Measurements from ENCODE around the gene HES1. TPM values are rescaled to one million over a fixed set of nuclear protein-coding genes. Genes with fewer than 3 reads are reported as not detected.

The HES1 gene
- total RNA-seq, 1 donor from 2014 or later = 99.9 TPM

DNA sequence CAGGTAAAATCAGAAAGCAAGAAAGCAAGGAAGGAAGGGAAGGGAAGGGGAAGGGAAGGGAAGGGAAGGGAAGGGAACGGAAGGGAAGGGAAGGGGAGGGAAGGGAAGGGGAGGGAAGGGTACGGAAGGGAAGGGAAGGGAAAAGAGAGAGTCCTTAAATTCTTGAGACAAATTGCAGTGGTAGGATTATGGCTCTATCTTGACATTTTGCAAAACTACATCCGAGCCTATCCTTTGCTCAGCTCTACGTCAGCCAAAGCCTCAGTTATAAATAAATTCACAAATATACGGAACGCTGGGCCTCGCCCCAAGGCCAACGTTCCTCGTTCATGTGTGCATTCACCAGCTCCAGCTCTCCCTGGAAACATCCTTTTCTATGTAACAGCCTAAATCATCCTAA lies 25.5 kb upstream of the HES1 start:
- H3K4me1 Mint-ChIP-seq = peaks cover 15% of the 10 kb centered on the region
- TF ChIP-seq CTCF (IDR thresholded peaks at IDR 0.05; ENCODE audit: unreplicated experiment) = no peak
- no peaks in the 10 kb centered on the region for H3K9me3 Mint-ChIP-seq
- no peaks in the 10 kb centered on the region for H3K27me3 Mint-ChIP-seq (ENCODE audit: low read depth)
- H3K4me3 Mint-ChIP-seq = no peak overlapping the region
- no peaks in the 10 kb centered on the region for H3K36me3 Mint-ChIP-seq
- no peak for DNase-seq (ENCODE audit: low spot score in 2 of 2, unreplicated experiment in 2 of 2)
- H3K27ac Mint-ChIP-seq = peak overlapping the region; percentile 40

GRCh38 chr3:194111336-194111735 lies 24.6 kb upstream of the HES1 start:
- no peak for DNase-seq (ENCODE audit: low spot score in 2 of 2, unreplicated experiment in 2 of 2)
- no peak for TF ChIP-seq CTCF (IDR thresholded peaks at IDR 0.05; ENCODE audit: unreplicated experiment)
- Mint-ChIP-seq H3K4me1 (peaks cover 15% of the 10 kb centered on the region), H3K27ac (peak overlapping the region; percentile 69), H3K27me3 (ENCODE audit: low read depth) (no peaks in the 10 kb centered on the region), H3K36me3 (no peaks in the 10 kb centered on the region), H3K9me3 (no peaks in the 10 kb centered on the region), H3K4me3 (no peak overlapping the region)

DNA sequence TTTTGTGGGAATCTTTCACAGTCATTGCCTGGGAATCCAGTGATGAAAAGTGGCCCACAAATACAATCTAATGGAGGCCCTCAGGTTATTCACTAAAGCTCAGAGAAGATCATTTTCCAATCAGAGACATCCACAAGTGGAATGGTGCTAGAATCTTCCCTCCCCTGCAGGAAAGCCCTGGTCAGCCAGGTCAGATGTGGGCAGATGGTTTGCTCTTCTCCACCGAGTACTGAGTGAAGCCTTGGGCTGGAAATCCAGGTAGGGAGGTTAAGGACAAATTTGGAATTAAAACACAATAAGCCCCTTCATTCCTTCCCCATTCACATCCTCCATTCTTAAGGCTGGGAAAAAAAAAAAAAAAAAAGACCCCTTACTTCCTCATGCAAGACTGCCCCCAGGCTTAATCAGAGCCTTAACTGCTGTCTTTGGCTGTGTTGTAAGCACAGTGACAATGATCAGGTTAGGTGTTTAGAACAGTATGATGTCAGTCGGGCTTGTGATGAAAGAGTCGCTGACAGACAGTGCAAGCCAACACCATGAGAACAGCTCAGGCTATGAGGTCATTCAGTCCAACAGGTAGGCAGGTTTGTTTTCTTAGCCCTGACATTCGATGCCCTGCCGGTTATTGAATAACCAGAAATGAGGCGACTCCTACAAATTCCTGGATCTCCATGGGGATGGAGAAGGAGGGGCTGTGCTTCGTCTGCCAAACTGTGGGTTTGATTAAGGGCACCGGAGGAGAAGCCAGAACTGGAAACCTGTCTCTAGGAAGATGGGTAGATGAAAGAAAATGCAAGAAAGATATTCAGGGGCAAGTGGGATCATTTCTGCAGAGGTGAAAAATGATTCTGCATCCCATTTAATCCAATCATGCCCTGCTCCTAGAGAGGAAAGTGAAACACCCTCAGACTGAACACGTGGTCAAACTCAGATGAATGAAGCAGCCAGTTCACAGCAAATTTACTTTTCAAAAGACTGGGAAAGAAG lies 23.5 kb upstream of the HES1 start:
- no peaks in the 10 kb centered on the region for H3K36me3 Mint-ChIP-seq
- no peak for TF ChIP-seq CTCF (IDR thresholded peaks at IDR 0.05; ENCODE audit: unreplicated experiment)
- H3K9me3 Mint-ChIP-seq = no peaks in the 10 kb centered on the region
- no peaks in the 10 kb centered on the region for H3K27me3 Mint-ChIP-seq (ENCODE audit: low read depth)
- H3K27ac Mint-ChIP-seq = peak overlapping the region; percentile 43
- H3K4me1 Mint-ChIP-seq = peaks cover 22% of the 10 kb centered on the region
- H3K4me3 Mint-ChIP-seq = no peak overlapping the region
- peak in 1 of 2 experiments; percentile 48 for DNase-seq (ENCODE audit: low spot score in 2 of 2, unreplicated experiment in 2 of 2)

DNA sequence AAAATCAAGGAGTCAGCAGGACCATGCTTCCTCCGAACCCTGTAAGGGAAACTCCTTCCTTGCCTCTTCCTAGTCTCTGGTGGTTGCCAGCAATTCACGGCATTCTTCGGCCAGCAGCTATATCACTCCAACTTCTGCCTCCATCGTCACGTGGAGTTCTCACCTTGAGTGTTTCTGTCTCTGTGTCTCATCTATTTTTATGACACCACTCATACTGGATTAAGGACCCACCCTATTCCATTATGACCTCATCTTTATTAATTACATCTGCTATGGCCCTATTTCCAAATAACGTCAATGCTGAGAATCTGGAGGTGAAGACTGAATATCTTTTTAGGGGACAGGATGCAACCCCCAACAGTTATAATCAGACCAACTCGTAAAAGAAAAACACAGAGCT lies 21.8 kb upstream of the HES1 start:
- H3K9me3 Mint-ChIP-seq = no peaks in the 10 kb centered on the region
- H3K4me1 Mint-ChIP-seq = peaks cover 24% of the 10 kb centered on the region
- H3K27ac Mint-ChIP-seq = no peak overlapping the region
- H3K27me3 Mint-ChIP-seq (ENCODE audit: low read depth) = no peaks in the 10 kb centered on the region
- H3K4me3 Mint-ChIP-seq = no peak overlapping the region
- no peaks in the 10 kb centered on the region for H3K36me3 Mint-ChIP-seq
- no peak for TF ChIP-seq CTCF (IDR thresholded peaks at IDR 0.05; ENCODE audit: unreplicated experiment)
- DNase-seq (ENCODE audit: low spot score in 2 of 2, unreplicated experiment in 2 of 2) = no peak

- H3K4me1 Mint-ChIP-seq = peaks cover 32% of the 10 kb centered on the region
- no peaks in the 10 kb centered on the region for H3K27me3 Mint-ChIP-seq (ENCODE audit: low read depth)
- H3K9me3 Mint-ChIP-seq = no peaks in the 10 kb centered on the region
- TF ChIP-seq CTCF (IDR thresholded peaks at IDR 0.05; ENCODE audit: unreplicated experiment) = no peak
- no peak for DNase-seq (ENCODE audit: low spot score in 2 of 2, unreplicated experiment in 2 of 2)
- H3K27ac Mint-ChIP-seq = peak overlapping the region; percentile 40
- H3K4me3 Mint-ChIP-seq = no peak overlapping the region
- H3K36me3 Mint-ChIP-seq = no peaks in the 10 kb centered on the region
Observed at GRCh38 chr3:194117104-194117845, 18.7 kb upstream of the HES1 start.
